ENCODE data around the gene ARMC5. TPM values are rescaled to one million over a fixed set of nuclear protein-coding genes. Genes with fewer than 3 reads are reported as not detected.

Gene ARMC5
- total RNA-seq, 1 experiment from 2014 or later = 11.3 TPM

- DNase-seq (ENCODE audit: low spot score) (no peak), ATAC-seq (no peak)
- ChIA-PET CTCF (no interaction called here), POLR2A (no interaction called here)
- Mint-ChIP-seq H3K27me3 (ENCODE audit: low read depth) (peaks cover 47% of the 10 kb centered on the region), H3K27ac (no peak overlapping the region), H3K4me1 (no peaks in the 10 kb centered on the region), H3K36me3 (no peaks in the 10 kb centered on the region; the same call in 1 of the 2 replicates), H3K9me3 (peaks cover 2% of the 10 kb centered on the region), H3K4me3 (no peak overlapping the region)
- TF ChIP-seq ZBTB21 (CRISPR knock-in tag; IDR thresholded peaks at IDR 0.05; ENCODE audit: borderline replicate concordance) = no peak
- no peak for TF ChIP-seq JUN (CRISPR knock-in tag; IDR thresholded peaks at IDR 0.05)
Observed at GRCh38 chr16:31423241-31423640, 36.1 kb upstream of the ARMC5 start.

GRCh38 chr16:31423801-31424200 lies 35.5 kb upstream of the ARMC5 start:
- Mint-ChIP-seq H3K4me1 (no peaks in the 10 kb centered on the region), H3K4me3 (no peak overlapping the region), H3K27me3 (ENCODE audit: low read depth) (peaks cover 52% of the 10 kb centered on the region), H3K9me3 (no peaks in the 10 kb centered on the region), H3K27ac (no peak overlapping the region), H3K36me3 (no peaks in the 10 kb centered on the region; the same call in 1 of the 2 replicates)
- DNase-seq (ENCODE audit: low spot score) (no peak), ATAC-seq (no peak)
- TF ChIP-seq PREB (CRISPR knock-in tag; IDR thresholded peaks at IDR 0.05; ENCODE audit: borderline replicate concordance) (no peak), JAZF1 (CRISPR knock-in tag; IDR thresholded peaks at IDR 0.05) (no peak), FOXJ3 (CRISPR knock-in tag; IDR thresholded peaks at IDR 0.05; ENCODE audit: borderline replicate concordance) (no peak), FOXK1 (CRISPR knock-in tag; IDR thresholded peaks at IDR 0.05) (no peak), ZMAT4 (CRISPR knock-in tag; IDR thresholded peaks at IDR 0.05) (no peak), AFF4 (CRISPR knock-in tag; IDR thresholded peaks at IDR 0.05; ENCODE audit: borderline replicate concordance) (no peak), CREM (CRISPR knock-in tag; IDR thresholded peaks at IDR 0.05) (no peak), KAT7 (CRISPR knock-in tag; IDR thresholded peaks at IDR 0.05; ENCODE audit: borderline replicate concordance) (no peak), MYBL2 (CRISPR knock-in tag; IDR thresholded peaks at IDR 0.05) (no peak)
- ChIA-PET POLR2A (no interaction called here), CTCF (no interaction called here)

GRCh38 chr16:31427441-31428278 lies 31.6 kb upstream of the ARMC5 start:
- Mint-ChIP-seq H3K9me3 (no peaks in the 10 kb centered on the region), H3K27me3 (ENCODE audit: low read depth) (peaks cover 54% of the 10 kb centered on the region), H3K4me1 (0 out of 2 replicates have a peak, but pooled peaks cover 2% of the 10 kb centered on the region), H3K27ac (no peak overlapping the region), H3K36me3 (no peaks in the 10 kb centered on the region; the same call in 1 of the 2 replicates), H3K4me3 (peak overlapping the region; percentile 47)
- ATAC-seq = peak; percentile 32
- DNase-seq (ENCODE audit: low spot score) = peak; percentile 37
- POLR2A ChIA-PET = interaction anchor here (0.6 to 0.9 kb wide), 3 partner anchors 15 to 272 kb away, joined by 3 read pairs; partner anchors contain the start of gene ZNF843
- CTCF ChIA-PET = interaction anchor here (0.7 to 2.0 kb wide), 3 partner anchors 28 to 225 kb away, joined by 3 to 7 read pairs (median 6); partner anchors contain the start of gene PYCARD
- TF ChIP-seq RORB (CRISPR knock-in tag; IDR thresholded peaks at IDR 0.05) = no peak
- peak; percentile 37; the same call in 1 of the 2 replicates for TF ChIP-seq E2F1 (CRISPR knock-in tag; IDR thresholded peaks at IDR 0.05)
- no peak for TF ChIP-seq ATF6 (CRISPR knock-in tag; IDR thresholded peaks at IDR 0.05)
- no peak for TF ChIP-seq MYBL2 (CRISPR knock-in tag; IDR thresholded peaks at IDR 0.05)
- no peak for TF ChIP-seq NR3C1 (CRISPR knock-in tag; conservative IDR thresholded peaks at IDR 0.05; ENCODE audit: low read depth)
- TF ChIP-seq ZNF416 (CRISPR knock-in tag; IDR thresholded peaks at IDR 0.05) = no peak
- TF ChIP-seq MAX (CRISPR knock-in tag; IDR thresholded peaks at IDR 0.05) = peak; percentile 90; the same call in 1 of the 2 replicates
- TF ChIP-seq JUN (CRISPR knock-in tag; IDR thresholded peaks at IDR 0.05) = peak; percentile 87; the same call in 1 of the 2 replicates
- peak; percentile 34; the same call in 1 of the 2 replicates for TF ChIP-seq USF1 (CRISPR knock-in tag; IDR thresholded peaks at IDR 0.05)
- TF ChIP-seq FOXK1 (CRISPR knock-in tag; IDR thresholded peaks at IDR 0.05) = peak; percentile 23; the same call in 1 of the 2 replicates
- TF ChIP-seq TEAD4 (CRISPR knock-in tag; IDR thresholded peaks at IDR 0.05) = 0 out of 2 replicates have a peak, but pooled peaks have one; percentile 32
